Nephron progenitor cell (in vitro differentiated cells): ENCODE data around the gene REEP1.

ENCODE experiments used
- DNase-seq: peaks from one replicate; pipeline ENCODE4 v3.0.0; 2021
- H3K27ac Mint-ChIP-seq: 2 replicates; pipeline ENCODE4 v1.8.0; 2021; ENCODE audit warnings: mild to moderate bottlenecking, moderate library complexity, mixed read lengths
- H3K27me3 Mint-ChIP-seq: 2 replicates; pipeline ENCODE4 v1.8.0; 2021; ENCODE audit warnings: mild to moderate bottlenecking, low read depth, mixed read lengths; ENCODE audit not compliant: poor library complexity
- H3K36me3 Mint-ChIP-seq: 2 replicates; pipeline ENCODE4 v1.8.0; 2021; ENCODE audit warnings: low read depth, mixed read lengths
- H3K4me1 Mint-ChIP-seq: 2 replicates; pipeline ENCODE4 v1.8.0; 2021; ENCODE audit warnings: mixed read lengths
- H3K4me3 Mint-ChIP-seq: 2 replicates; pipeline ENCODE4 v1.8.0; 2021; ENCODE audit warnings: mild to moderate bottlenecking, moderate library complexity, mixed read lengths
- H3K9me3 Mint-ChIP-seq: 2 replicates; pipeline ENCODE4 v1.8.0; 2021; ENCODE audit warnings: mild to moderate bottlenecking, moderate library complexity, mixed read lengths
- TF ChIP-seq, protein P1 (sequence below): fragments of 200-600 bp; sonication (generic); IDR thresholded peaks from 2 replicates; pipeline ENCODE4 v1.5.0; 2021; ENCODE audit warnings: antibody characterized with exemption

REEP1 gene

DNA sequence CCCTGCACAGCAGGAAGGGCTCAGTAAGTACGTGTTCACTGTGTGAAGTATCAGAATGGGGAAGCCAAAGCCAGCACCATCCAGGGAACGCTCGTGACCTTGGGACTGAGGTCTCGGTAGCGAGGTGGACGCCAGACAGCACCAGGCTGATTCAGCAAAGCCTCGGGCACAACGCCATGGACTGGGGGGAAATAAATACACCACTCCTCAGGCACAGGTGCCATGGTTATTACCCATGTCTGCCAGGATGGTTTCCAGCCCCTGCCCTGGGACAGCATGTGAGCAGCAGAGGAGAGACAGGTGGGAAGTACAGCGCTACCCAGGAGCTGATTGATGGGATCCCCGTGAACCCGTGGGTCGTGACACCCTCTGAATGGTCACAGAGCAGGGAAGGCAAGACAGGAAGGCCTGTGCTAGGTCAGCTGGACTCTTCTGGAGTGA, 53.0 kb downstream of the REEP1 start:
- H3K9me3 Mint-ChIP-seq = no peaks in the 10 kb centered on the region

DNA sequence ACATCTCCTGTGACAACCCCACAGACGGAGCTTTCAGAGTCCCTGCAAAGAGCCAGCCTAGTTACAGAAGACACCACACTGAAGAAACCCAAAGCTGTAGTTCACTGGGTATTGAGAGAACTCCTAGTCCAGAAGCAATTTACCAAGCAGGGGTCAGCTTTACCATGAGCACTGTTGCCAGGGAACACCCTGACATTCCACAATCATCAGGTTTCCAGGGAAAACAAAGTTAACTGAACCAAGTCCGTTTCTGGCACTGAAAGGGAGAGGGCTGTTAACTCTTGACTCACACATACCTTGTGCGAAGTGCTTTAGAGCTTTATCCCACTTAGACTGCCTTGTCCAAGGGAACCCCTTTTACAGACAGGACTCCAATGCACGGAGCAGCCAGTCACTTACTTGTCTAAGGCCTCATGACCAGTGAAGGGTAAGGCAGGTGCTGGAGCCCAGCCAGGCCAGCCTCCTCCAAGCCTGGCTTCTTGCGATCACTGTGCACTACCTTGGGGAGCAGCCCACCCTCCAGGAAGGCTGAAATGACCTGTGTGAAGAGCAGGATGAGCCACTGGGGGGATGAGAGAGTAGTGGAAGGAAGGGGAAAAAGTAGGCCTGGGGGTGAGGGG, 53.9 kb downstream of the REEP1 start:
- DNase-seq = no peak
- Mint-ChIP-seq H3K27me3 (peaks cover 24% of the 10 kb centered on the region), H3K4me1 (peaks cover 41% of the 10 kb centered on the region), H3K27ac (no peak overlapping the region), H3K9me3 (no peaks in the 10 kb centered on the region), H3K36me3 (no peaks in the 10 kb centered on the region), H3K4me3 (no peak overlapping the region)
- TF ChIP-seq, protein P1, sequence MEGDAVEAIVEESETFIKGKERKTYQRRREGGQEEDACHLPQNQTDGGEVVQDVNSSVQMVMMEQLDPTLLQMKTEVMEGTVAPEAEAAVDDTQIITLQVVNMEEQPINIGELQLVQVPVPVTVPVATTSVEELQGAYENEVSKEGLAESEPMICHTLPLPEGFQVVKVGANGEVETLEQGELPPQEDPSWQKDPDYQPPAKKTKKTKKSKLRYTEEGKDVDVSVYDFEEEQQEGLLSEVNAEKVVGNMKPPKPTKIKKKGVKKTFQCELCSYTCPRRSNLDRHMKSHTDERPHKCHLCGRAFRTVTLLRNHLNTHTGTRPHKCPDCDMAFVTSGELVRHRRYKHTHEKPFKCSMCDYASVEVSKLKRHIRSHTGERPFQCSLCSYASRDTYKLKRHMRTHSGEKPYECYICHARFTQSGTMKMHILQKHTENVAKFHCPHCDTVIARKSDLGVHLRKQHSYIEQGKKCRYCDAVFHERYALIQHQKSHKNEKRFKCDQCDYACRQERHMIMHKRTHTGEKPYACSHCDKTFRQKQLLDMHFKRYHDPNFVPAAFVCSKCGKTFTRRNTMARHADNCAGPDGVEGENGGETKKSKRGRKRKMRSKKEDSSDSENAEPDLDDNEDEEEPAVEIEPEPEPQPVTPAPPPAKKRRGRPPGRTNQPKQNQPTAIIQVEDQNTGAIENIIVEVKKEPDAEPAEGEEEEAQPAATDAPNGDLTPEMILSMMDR = no peak

More for the DNA sequence above, 53.0 kb downstream of the REEP1 start:
- H3K27ac Mint-ChIP-seq = no peak overlapping the region
- H3K4me1 Mint-ChIP-seq = peaks cover 41% of the 10 kb centered on the region
- TF ChIP-seq, protein P1 = no peak
- DNase-seq = no peak
- peaks cover 18% of the 10 kb centered on the region for H3K27me3 Mint-ChIP-seq
- H3K36me3 Mint-ChIP-seq = no peaks in the 10 kb centered on the region
- no peak overlapping the region for H3K4me3 Mint-ChIP-seq

DNA sequence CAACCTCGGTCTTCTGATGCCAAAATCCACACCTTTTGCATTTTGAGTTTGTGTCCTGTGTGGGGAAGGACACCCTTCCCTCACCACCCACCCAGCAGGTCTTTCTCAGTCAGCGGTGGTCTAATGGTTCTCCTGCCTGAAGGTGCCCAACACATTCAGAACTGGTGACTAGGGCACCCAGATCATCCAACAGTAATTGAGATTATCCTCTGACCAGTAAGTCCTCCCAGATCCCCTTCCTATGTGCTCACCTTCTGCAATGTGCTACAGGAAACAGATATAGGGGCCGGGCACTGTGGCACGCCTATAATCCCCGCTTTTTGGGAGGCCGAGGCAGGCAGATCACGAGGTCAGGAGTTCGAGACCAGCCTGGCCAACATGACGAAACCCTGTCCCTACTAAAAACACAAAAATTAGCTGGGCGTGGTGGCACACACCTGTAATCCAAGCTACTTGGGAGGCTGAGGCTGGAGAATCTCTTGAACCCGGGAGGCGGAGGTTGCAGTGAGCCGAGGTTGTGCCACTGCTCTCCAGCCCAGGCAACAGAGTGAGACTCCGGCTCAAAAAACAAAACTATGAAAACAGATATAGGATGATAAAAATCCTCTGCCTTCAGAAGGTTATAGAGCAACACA, 56.2 kb downstream of the REEP1 start:
- TF ChIP-seq, protein P1 = no peak
- H3K9me3 Mint-ChIP-seq = no peaks in the 10 kb centered on the region
- no peak overlapping the region for H3K27ac Mint-ChIP-seq
- peaks cover 24% of the 10 kb centered on the region for H3K27me3 Mint-ChIP-seq
- DNase-seq = no peak
- no peaks in the 10 kb centered on the region for H3K36me3 Mint-ChIP-seq
- H3K4me3 Mint-ChIP-seq = no peak overlapping the region
- H3K4me1 Mint-ChIP-seq = peaks cover 41% of the 10 kb centered on the region

DNA sequence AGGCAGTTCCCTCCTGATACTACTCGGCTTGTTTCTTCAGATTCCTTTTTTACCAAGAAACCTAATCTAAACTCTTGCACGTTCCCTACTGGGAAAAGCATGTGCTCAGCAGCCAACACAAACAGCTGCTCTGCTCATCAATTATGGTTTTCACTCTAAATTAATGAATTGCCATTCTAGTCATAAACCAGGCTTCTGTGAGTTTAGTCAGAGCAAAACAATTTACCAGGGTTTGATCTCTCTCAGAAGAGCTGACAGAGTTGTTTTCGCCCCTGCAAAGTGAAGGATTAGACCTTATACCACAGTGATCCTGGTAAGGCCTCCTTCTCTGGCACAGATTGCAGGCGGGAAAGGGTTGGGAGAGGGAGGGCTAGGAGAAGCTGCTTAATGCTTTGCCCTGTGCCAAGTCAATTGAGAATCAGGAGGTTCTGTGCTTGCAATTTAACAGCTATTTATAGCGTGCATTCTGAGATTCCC, 57.2 kb downstream of the REEP1 start:
- no peaks in the 10 kb centered on the region for H3K9me3 Mint-ChIP-seq
- H3K4me1 Mint-ChIP-seq = peaks cover 33% of the 10 kb centered on the region
- peaks cover 28% of the 10 kb centered on the region for H3K27me3 Mint-ChIP-seq
- no peak for DNase-seq
- no peak overlapping the region for H3K27ac Mint-ChIP-seq
- H3K36me3 Mint-ChIP-seq = no peaks in the 10 kb centered on the region
- no peak overlapping the region for H3K4me3 Mint-ChIP-seq
- TF ChIP-seq, protein P1 = no peak

DNA sequence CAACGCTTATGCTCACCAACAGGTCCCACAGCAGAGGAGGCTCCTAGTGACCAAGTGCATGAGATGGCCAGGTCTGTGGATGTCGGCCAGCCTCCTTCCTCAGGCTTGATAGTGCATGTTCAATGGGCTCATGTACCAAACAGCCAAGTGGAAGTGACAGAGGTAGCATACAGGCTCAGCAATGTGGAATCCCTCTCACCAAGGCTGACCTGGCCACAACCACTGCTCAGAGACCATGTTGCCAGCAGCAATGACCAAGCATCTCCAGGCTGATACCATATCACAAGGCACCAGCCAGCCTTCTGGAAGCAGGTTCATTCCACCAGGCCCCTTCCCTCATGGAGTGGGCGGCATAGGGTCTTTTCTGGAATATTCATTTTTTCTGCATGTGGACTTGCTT, 61.5 kb downstream of the REEP1 start:
- H3K27ac Mint-ChIP-seq = no peak overlapping the region
- peaks cover 7% of the 10 kb centered on the region for H3K4me1 Mint-ChIP-seq
- no peak for DNase-seq
- H3K36me3 Mint-ChIP-seq = no peaks in the 10 kb centered on the region
- H3K27me3 Mint-ChIP-seq = peaks cover 26% of the 10 kb centered on the region
- H3K9me3 Mint-ChIP-seq = peaks cover 19% of the 10 kb centered on the region
- H3K4me3 Mint-ChIP-seq = no peak overlapping the region
- TF ChIP-seq, protein P1 = no peak

DNA sequence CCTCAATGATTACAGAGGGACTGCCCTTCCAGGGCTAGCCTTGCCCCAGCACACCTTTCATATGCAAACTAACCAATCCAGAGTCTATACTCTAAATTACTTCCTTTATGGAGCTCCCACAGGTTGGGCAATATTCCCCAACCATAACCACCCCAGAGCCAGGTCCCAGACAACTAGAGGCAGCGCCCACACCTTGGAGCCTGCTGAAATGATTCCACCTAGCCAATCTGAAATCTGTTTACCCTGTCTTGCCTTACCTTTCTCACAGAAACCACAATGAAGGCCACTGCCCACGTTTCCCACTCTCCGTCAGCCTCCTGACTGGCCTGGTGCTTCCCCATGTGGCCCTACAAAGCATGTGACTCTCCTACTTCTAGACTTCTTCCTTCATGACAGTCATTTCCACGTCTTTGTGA, 62.0 kb downstream of the REEP1 start:
- Mint-ChIP-seq H3K9me3 (peaks cover 24% of the 10 kb centered on the region), H3K36me3 (peaks cover 4% of the 10 kb centered on the region), H3K4me3 (no peak overlapping the region), H3K27me3 (peaks cover 24% of the 10 kb centered on the region), H3K27ac (no peak overlapping the region), H3K4me1 (peaks cover 7% of the 10 kb centered on the region)
- TF ChIP-seq, protein P1 = no peak
- DNase-seq = no peak
